Endothelial cell of umbilical vein (primary cell): ENCODE measurements around the gene ZBTB12. TPM values are rescaled to one million over a fixed set of nuclear protein-coding genes. Genes with fewer than 3 reads are reported as not detected.
A peak's percentile ranks its signal among the peaks of the same experiment; 100 is the strongest.

Experiments
- BruUV-seq: library from RNA; stranded (reverse); fragments of 400-500 nt; replicated peaks from 2 replicates; lab custom pipeline; 2021; lab: Mats Ljungman, UMichigan
- CTCF ChIA-PET: fragments of 300-600, 350-600 bp; sonication (Branson Sonifier 250); formaldehyde crosslinking; loops from one replicate; lab custom pipeline; 2021; ENCODE audit warnings: antibody characterized with exemption, inconsistent platforms; lab: Charles Lee
- POLR2A ChIA-PET: fragments of 300-600, 350-600 bp; sonication (Branson Sonifier 250); formaldehyde crosslinking; loops from one replicate; lab custom pipeline; 2021; ENCODE audit warnings: antibody characterized with exemption, inconsistent platforms; lab: Charles Lee
- DNase-seq: peaks from one replicate; pipeline ENCODE4 v3.0.0-alpha.2; 2011; ENCODE audit warnings: low read depth, low spot score
- FAIRE-seq: peaks from 2 replicates; lab custom pipeline; 2011; peaks lifted over from hg19 to GRCh38; lab: Jason Lieb, UNC
- H2AFZ ChIP-seq: 2 replicates; pipeline ENCODE4 v1.6.0; 2012; ENCODE audit warnings: low read depth, low read length, control low read depth, inconsistent platforms
- H3K27ac ChIP-seq: 2 replicates; pipeline ENCODE4 v1.5.1; 2011; ENCODE audit warnings: low read depth, mild to moderate bottlenecking, control low read depth, low read length, moderate library complexity; ENCODE audit not compliant: insufficient read depth
- H3K27me3 ChIP-seq, 2 experiments: 2 replicates each; pipeline versions ENCODE4 v1.6.0 to v1.6.1; 2011; ENCODE audit warnings: low read length in 2 of 2, mixed read lengths in 1 of 2; ENCODE audit not compliant: control insufficient read depth in 2 of 2, insufficient read depth in 2 of 2
- H3K36me3 ChIP-seq, 2 experiments: 2 replicates in 1 of 2; 3 replicates in 1 of 2; pipeline ENCODE4 v1.5.1; 2011; ENCODE audit warnings: low read length in 2 of 2, mild to moderate bottlenecking in 1 of 2, moderate library complexity in 1 of 2; ENCODE audit not compliant: control insufficient read depth in 2 of 2, insufficient read depth in 2 of 2; ENCODE audit errors: extremely low read depth in 1 of 2
- H3K4me1 ChIP-seq: 3 replicates; pipeline ENCODE4 v1.5.1; 2011; ENCODE audit warnings: mild to moderate bottlenecking, low read length; ENCODE audit not compliant: control insufficient read depth, insufficient read depth; ENCODE audit errors: extremely low read depth
- H3K4me2 ChIP-seq: 2 replicates; pipeline ENCODE4 v1.6.1; 2011; ENCODE audit warnings: low read length, control low read depth, mixed read lengths; ENCODE audit not compliant: insufficient read depth
- H3K4me3 ChIP-seq, 3 experiments: fragments of 200-600 bp in 1 of 3; sonication (generic), shearing (Covaris generic) in 1 of 3; replicated peaks in 1 of 3; 2 replicates each; pipeline ENCODE4 v1.5.1; 2011 to 2016; ENCODE audit warnings: control low read depth in 3 of 3, low read length in 3 of 3, mild to moderate bottlenecking in 2 of 3, inconsistent platforms in 1 of 3, low read depth in 1 of 3, moderate library complexity in 1 of 3; ENCODE audit not compliant: insufficient read depth in 1 of 3
- H3K79me2 ChIP-seq: 2 replicates; pipeline ENCODE4 v1.6.0; 2012; ENCODE audit warnings: low read length, inconsistent platforms; ENCODE audit not compliant: control insufficient read depth, insufficient read depth
- H3K9ac ChIP-seq: replicated peaks from 2 replicates; pipeline ENCODE3; 2011; ENCODE audit warnings: low read length, control low read depth; ENCODE audit not compliant: insufficient read depth; ENCODE audit errors: extremely low read depth
- H3K9me1 ChIP-seq: replicated peaks from 3 replicates; pipeline ENCODE4 v1.6.0; 2011; ENCODE audit warnings: mild to moderate bottlenecking, low read length; ENCODE audit not compliant: control insufficient read depth, insufficient read depth; ENCODE audit errors: extremely low read depth
- H3K9me3 ChIP-seq: replicated peaks from 2 replicates; pipeline ENCODE4 v1.5.1; 2012; ENCODE audit warnings: low read length, inconsistent platforms; ENCODE audit not compliant: control insufficient read depth, insufficient read depth
- H4K20me1 ChIP-seq: replicated peaks from 2 replicates; pipeline ENCODE3; 2011; ENCODE audit warnings: mild to moderate bottlenecking, low read length; ENCODE audit not compliant: control insufficient read depth, insufficient read depth; ENCODE audit errors: extremely low read depth
- CTCF ChIP-seq, 2 donors: IDR thresholded peaks; 1 replicate in 1 of 2; 2 replicates in 1 of 2; pipeline ENCODE4 v1.5.1; 2011; ENCODE audit warnings: low read length in 2 of 2, mild to moderate bottlenecking in 2 of 2, moderate library complexity in 2 of 2, control low read depth in 1 of 2, inconsistent platforms in 1 of 2, low read depth in 1 of 2; ENCODE audit not compliant: insufficient read depth in 1 of 2; ENCODE audit errors: extremely low read depth in 1 of 2
- EZH2 ChIP-seq: IDR thresholded peaks from 2 replicates; pipeline ENCODE4 v1.6.1; 2012; ENCODE audit warnings: borderline replicate concordance, low read depth, mild to moderate bottlenecking, moderate library complexity, low read length, inconsistent platforms; ENCODE audit not compliant: severe bottlenecking
- FOS ChIP-seq: IDR thresholded peaks from 2 replicates; pipeline ENCODE4 v1.6.1; 2011; ENCODE audit warnings: mild to moderate bottlenecking, low read length, moderate library complexity, borderline replicate concordance; ENCODE audit not compliant: insufficient read depth
- GATA2 ChIP-seq: IDR thresholded peaks from 2 replicates; pipeline ENCODE4 v1.7.0; 2011; ENCODE audit warnings: low read depth, mild to moderate bottlenecking, moderate library complexity, mixed read lengths, low read length; ENCODE audit not compliant: insufficient read length, insufficient read depth
- JUN ChIP-seq: IDR thresholded peaks from 2 replicates; pipeline ENCODE4 v1.6.1; 2011; ENCODE audit warnings: borderline replicate concordance, low read depth; ENCODE audit not compliant: insufficient read length, insufficient read depth
- MYC ChIP-seq: IDR thresholded peaks from one replicate; pipeline ENCODE4 v1.6.1; 2011; ENCODE audit warnings: mild to moderate bottlenecking, low read depth, low read length
- POLR2A ChIP-seq: IDR thresholded peaks from 2 replicates; pipeline ENCODE4 v1.6.1; 2012; ENCODE audit warnings: low read depth, mild to moderate bottlenecking, control low read depth, low read length
- POLR2AphosphoS5 ChIP-seq: IDR thresholded peaks from 2 replicates; pipeline ENCODE4 v1.6.1; 2012; ENCODE audit warnings: low read depth, mild to moderate bottlenecking, control low read depth, low read length, moderate library complexity; ENCODE audit not compliant: insufficient read depth
- dilution Hi-C: fragments of 300-500 bp; cut with MboI; formaldehyde crosslinking; loops from one replicate; pipeline ENCODE4 v1.15.0; 2019; ENCODE audit warnings: low sequenced_read_pairs; ENCODE audit not compliant: extremely low pct_ligation_motif_present
- intact Hi-C: fragments of 100-400 bp; cut with micrococcal nuclease; formaldehyde crosslinking; loops from one replicate; pipeline ENCODE4 v1.10.0; 2022
- polyA plus RNA-seq, 4 experiments: library from polyadenylated mRNA; depleted of rRNA in 3 of 4; stranded (reverse) in 3 of 4; unstranded in 1 of 4; fragments of >200 nt; gene quantifications; 2 replicates each; pipeline versions ENCODE4 v1.2.1 to v1.2.3, GENCODE V29; 2011 to 2012; ENCODE audit warnings: missing spikeins in 1 of 4
- total RNA-seq: library from RNA; stranded (reverse); gene quantifications from 2 replicates; pipeline ENCODE4 v1.2.3, GENCODE V29; 2021
- TF ChIP-seq, protein P1 (sequence below): IDR thresholded peaks from 2 replicates; pipeline ENCODE4 v1.6.1; 2011; ENCODE audit not compliant: insufficient read depth, insufficient read length

ZBTB12 gene
- total and polyA plus RNA-seq, 2 donors (not counting 3 experiments of a cell fraction or from before 2014, with no cell fraction given), result 2.9 to 4.9 TPM

DNA sequence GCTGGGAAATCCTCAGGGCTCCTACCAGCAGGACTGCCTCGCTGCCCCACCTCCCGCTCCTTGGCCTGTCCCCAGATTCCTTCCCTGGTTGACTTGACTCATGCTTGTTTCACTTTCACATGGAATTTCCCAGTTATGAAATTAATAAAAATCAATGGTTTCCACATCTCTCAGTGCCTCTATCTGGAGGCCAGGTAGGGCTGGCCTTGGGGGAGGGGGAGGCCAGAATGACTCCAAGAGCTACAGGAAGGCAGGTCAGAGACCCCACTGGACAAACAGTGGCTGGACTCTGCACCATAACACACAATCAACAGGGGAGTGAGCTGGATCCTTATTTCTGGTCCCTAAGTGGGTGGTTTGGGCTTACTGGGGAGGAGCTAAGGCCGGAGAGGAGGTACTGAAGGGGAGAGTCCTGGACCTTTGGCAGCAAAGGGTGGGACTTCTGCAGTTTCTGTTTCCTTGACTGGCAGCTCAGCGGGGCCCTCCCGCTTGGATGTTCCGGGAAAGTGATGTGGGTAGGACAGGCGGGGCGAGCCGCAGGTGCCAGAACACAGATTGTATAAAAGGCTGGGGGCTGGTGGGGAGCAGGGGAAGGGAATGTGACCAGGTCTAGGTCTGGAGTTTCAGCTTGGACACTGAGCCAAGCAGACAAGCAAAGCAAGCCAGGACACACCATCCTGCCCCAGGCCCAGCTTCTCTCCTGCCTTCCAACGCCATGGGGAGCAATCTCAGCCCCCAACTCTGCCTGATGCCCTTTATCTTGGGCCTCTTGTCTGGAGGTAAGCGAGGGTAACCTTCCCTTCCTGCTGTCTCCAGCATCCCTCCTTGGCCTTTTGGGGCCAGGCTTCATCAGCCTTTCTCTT, 43.9 kb upstream of the ZBTB12 start, which contains the start of gene CFB:
Gene CFB, plus strand, starts transcription at position 589 of the 863 bp plus-strand sequence. Its CDS starts 127 bp downstream, at position 716.
- H3K9ac ChIP-seq, result no peak within 1 kb of the TSS
- no TSS peak for BruUV-seq
- DNase-seq, result peak; percentile 56

More for the DNA sequence above, 43.9 kb upstream of the ZBTB12 start, which contains the start of gene CFB:
- no peak for TF ChIP-seq JUN
- TF ChIP-seq MYC, result no peak
- TF ChIP-seq, protein P1, sequence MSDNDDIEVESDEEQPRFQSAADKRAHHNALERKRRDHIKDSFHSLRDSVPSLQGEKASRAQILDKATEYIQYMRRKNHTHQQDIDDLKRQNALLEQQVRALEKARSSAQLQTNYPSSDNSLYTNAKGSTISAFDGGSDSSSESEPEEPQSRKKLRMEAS, result no peak
- TF ChIP-seq POLR2AphosphoS5, result no peak
- TF ChIP-seq CTCF (IDR thresholded peaks at IDR 0.05; ENCODE audit: extremely low read depth in 1 of 2, insufficient read depth in 1 of 2, low read depth in 1 of 2, low read length in 2 of 2), result no peak
- no peak for TF ChIP-seq FOS
- no peak for TF ChIP-seq GATA2
- TF ChIP-seq EZH2, result no peak
- no peak for TF ChIP-seq POLR2A
- H3K4me1 ChIP-seq, result peaks cover 3% of the 10 kb centered on the region
- no peak within 1 kb of the TSS for H3K4me3 ChIP-seq
- H3K27me3 ChIP-seq, result peaks cover 3 to 11% of the 10 kb centered on the region in 2 experiments
- H2AFZ ChIP-seq, result peak within 1 kb of the TSS; percentile 81
- no peaks in the 10 kb centered on the region for H4K20me1 ChIP-seq
- no peaks in the 10 kb centered on the region for H3K9me1 ChIP-seq
- dilution Hi-C loops (no loop called here), intact Hi-C loops (no loop called here)
- FAIRE-seq, result peak; percentile 64
- ChIA-PET CTCF (interaction anchor here (1.0 to 1.4 kb wide), 3 partner anchors 12 to 44 kb away, joined by 3 to 4 read pairs (median 3); partner anchors contain the start of gene ZBTB12), POLR2A (interaction anchor here (0.6 kb wide), 2 partner anchors 38 to 164 kb away, joined by 9 to 11 read pairs; no protein-coding TSS in a partner anchor)
- H3K79me2 ChIP-seq, result no peaks in the 10 kb centered on the region
- no peak within 1 kb of the TSS for H3K27ac ChIP-seq
- no peaks in the 10 kb centered on the region for H3K36me3 ChIP-seq
- no peaks in the 10 kb centered on the region for H3K9me3 ChIP-seq
- no peak within 1 kb of the TSS for H3K4me2 ChIP-seq
